SU-DHL-6 (cell line): Measurements from ENCODE around the gene MAP2K5.
A peak's percentile ranks its signal among the peaks of the same experiment; 100 is the strongest.

Experiments
- H2AFZ ChIP-seq: fragments of 200-600 bp; sonication (generic); 2 replicates; pipeline ENCODE4 v1.6.1; 2014; ENCODE audit warnings: low read depth, mild to moderate bottlenecking, moderate library complexity, mixed read lengths, antibody characterized with exemption, low read length; ENCODE audit not compliant: severe bottlenecking
- H3F3A ChIP-seq: fragments of 200-600 bp; shearing (Covaris generic); 2 replicates; pipeline ENCODE4 v1.6.0; 2016; ENCODE audit warnings: antibody characterized with exemption, mild to moderate bottlenecking; ENCODE audit not compliant: insufficient read depth
- H3K27ac ChIP-seq: fragments of 200-600 bp; sonication (generic); 2 replicates; pipeline ENCODE4 v1.5.1; 2016; ENCODE audit warnings: low read depth, mild to moderate bottlenecking, low read length, moderate library complexity, mixed read lengths
- H3K27me3 ChIP-seq: fragments of 200-600 bp; sonication (generic), shearing (Covaris generic); 2 replicates; pipeline ENCODE4 v1.6.0; 2014; ENCODE audit warnings: mild to moderate bottlenecking, low read length
- H3K36me3 ChIP-seq: fragments of 200-600 bp; sonication (generic); 2 replicates; pipeline ENCODE4 v1.6.1; 2014; ENCODE audit warnings: mild to moderate bottlenecking, low read length, mixed read lengths
- H3K4me2 ChIP-seq: fragments of 300-600, 200-600 bp; shearing (Covaris generic), sonication (generic); 2 replicates; pipeline ENCODE4 v1.6.0; 2014; ENCODE audit warnings: low read length, low read depth, mild to moderate bottlenecking; ENCODE audit not compliant: poor library complexity, severe bottlenecking
- H3K4me3 ChIP-seq: fragments of 200-600 bp; sonication (generic); 2 replicates; pipeline ENCODE4 v1.5.1; 2014; ENCODE audit warnings: antibody characterized with exemption, low read length, mild to moderate bottlenecking, mixed read lengths; ENCODE audit not compliant: insufficient read depth, poor library complexity, severe bottlenecking
- H3K79me2 ChIP-seq: fragments of 200-600 bp; sonication (generic); 2 replicates; pipeline ENCODE4 v1.6.1; 2014; ENCODE audit warnings: mild to moderate bottlenecking, low read length, moderate library complexity; ENCODE audit not compliant: insufficient read depth
- H3K9ac ChIP-seq: fragments of 200-600 bp; sonication (generic); 2 replicates; pipeline ENCODE4 v1.7.0; 2014; ENCODE audit warnings: mild to moderate bottlenecking, low read length
- H3K9me2 ChIP-seq: fragments of 200-600 bp; sonication (generic); replicated peaks from 2 replicates; pipeline ENCODE4 v1.6.1; 2014; ENCODE audit warnings: low read length; ENCODE audit not compliant: insufficient read depth
- H3K9me3 ChIP-seq: fragments of 200-600 bp; sonication (generic); 2 replicates; pipeline ENCODE4 v1.6.1; 2014; ENCODE audit warnings: low read length, mixed read lengths; ENCODE audit not compliant: insufficient read depth
- H4K20me1 ChIP-seq: fragments of 200-600 bp; sonication (generic); 2 replicates; pipeline ENCODE4 v1.6.1; 2014; ENCODE audit warnings: low read depth, mild to moderate bottlenecking, antibody characterized with exemption, low read length, moderate library complexity, mixed read lengths
- CTCF ChIP-seq: fragments of 200-600 bp; sonication (generic); IDR thresholded peaks from one replicate; pipeline ENCODE4 v1.5.1; 2017; ENCODE audit warnings: antibody characterized with exemption, mild to moderate bottlenecking, low read length, moderate library complexity; ENCODE audit not compliant: insufficient read depth, poor library complexity, severe bottlenecking
- EZH2phosphoT487 ChIP-seq: fragments of 200-600 bp; sonication (generic), shearing (Covaris generic); conservative IDR thresholded peaks from 2 replicates; pipeline ENCODE4 v1.6.1; 2018; ENCODE audit warnings: mild to moderate bottlenecking, antibody characterized with exemption, low read length, moderate library complexity, mixed read lengths

MAP2K5 gene

DNA sequence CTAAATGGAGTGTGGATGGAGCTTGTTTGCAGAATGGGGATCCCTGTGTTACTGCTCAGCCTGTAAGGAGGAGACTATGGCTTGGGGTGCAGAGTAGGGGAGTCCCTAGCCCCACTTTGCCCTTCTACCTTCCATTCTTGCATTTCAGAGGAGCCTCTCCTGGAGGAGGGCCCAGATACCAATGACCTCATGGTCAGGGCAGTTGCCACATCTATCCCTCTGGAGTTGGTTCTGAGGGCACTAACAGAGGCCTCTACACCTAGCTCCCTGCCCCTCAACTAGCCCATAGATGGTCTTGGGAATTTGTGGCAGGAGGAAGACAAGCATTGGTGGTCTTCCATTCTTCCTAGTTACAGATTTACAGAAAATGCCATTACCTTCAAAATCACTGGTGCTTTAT lies 288.9 kb downstream of the MAP2K5 start:
- no peaks in the 10 kb centered on the region for H3K79me2 ChIP-seq
- H3K4me3 ChIP-seq, result no peak overlapping the region
- no peak overlapping the region for H3K4me2 ChIP-seq
- no peaks in the 10 kb centered on the region for H3K27me3 ChIP-seq
- no peaks in the 10 kb centered on the region for H3K9me3 ChIP-seq
- TF ChIP-seq EZH2phosphoT487, result no peak
- TF ChIP-seq CTCF, result no peak
- no peaks in the 10 kb centered on the region for H3F3A ChIP-seq
- no peaks in the 10 kb centered on the region for H4K20me1 ChIP-seq
- H3K9ac ChIP-seq, result no peak overlapping the region
- no peaks in the 10 kb centered on the region for H3K36me3 ChIP-seq
- H3K9me2 ChIP-seq, result no peaks in the 10 kb centered on the region
- H2AFZ ChIP-seq, result no peak overlapping the region
- no peak overlapping the region for H3K27ac ChIP-seq

DNA sequence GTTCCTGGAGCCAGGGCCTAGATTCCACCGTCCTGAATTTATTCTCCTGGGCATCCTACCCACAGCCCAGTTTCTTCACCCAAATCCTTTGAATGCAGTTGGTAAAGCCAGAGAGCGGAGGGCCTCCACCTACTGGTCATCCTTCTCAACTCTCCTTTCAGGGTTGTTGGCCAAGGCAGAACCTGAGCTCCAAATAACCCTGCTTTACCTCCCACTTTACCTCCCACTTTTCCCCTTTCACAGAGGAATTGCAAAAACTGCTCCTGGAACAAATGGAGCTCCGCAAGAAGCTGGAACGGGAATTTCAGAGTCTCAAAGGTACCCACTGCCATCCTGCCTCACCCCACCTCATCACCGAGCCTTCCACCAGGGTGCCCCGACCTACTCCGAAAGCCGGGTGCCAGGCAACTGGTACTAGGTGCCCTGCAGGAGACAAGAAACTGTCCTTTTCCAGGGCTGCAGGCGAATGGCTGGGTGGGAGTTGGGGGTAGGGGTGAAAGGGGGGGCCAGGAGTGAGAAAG lies 289.6 kb downstream of the MAP2K5 start:
- H3K36me3 ChIP-seq, result no peaks in the 10 kb centered on the region
- H3F3A ChIP-seq, result no peaks in the 10 kb centered on the region
- no peaks in the 10 kb centered on the region for H3K9me3 ChIP-seq
- no peak overlapping the region for H3K27ac ChIP-seq
- no peaks in the 10 kb centered on the region for H4K20me1 ChIP-seq
- no peaks in the 10 kb centered on the region for H3K9me2 ChIP-seq
- no peak overlapping the region for H3K4me3 ChIP-seq
- TF ChIP-seq EZH2phosphoT487 (no peak), CTCF (peak; percentile 26)
- no peak overlapping the region for H2AFZ ChIP-seq
- H3K79me2 ChIP-seq, result no peaks in the 10 kb centered on the region
- no peak overlapping the region for H3K4me2 ChIP-seq
- H3K27me3 ChIP-seq, result no peaks in the 10 kb centered on the region
- H3K9ac ChIP-seq, result no peak overlapping the region

- no peak overlapping the region for H3K9ac ChIP-seq
- no peak overlapping the region for H3K4me3 ChIP-seq
Measured at GRCh38 chr15:67832897-67833709, 290.6 kb downstream of the MAP2K5 start.

More at GRCh38 chr15:67832897-67833709, 290.6 kb downstream of the MAP2K5 start:
- Histone ChIP-seq H4K20me1 (no peaks in the 10 kb centered on the region), H3K9me3 (no peaks in the 10 kb centered on the region), H3F3A (no peaks in the 10 kb centered on the region), H2AFZ (no peak overlapping the region), H3K36me3 (no peaks in the 10 kb centered on the region), H3K4me2 (no peak overlapping the region), H3K79me2 (no peaks in the 10 kb centered on the region), H3K27me3 (no peaks in the 10 kb centered on the region), H3K27ac (no peak overlapping the region), H3K9me2 (no peaks in the 10 kb centered on the region)
- no peak for TF ChIP-seq CTCF
- no peak for TF ChIP-seq EZH2phosphoT487
